ENCODE data around the gene STK32C.

The STK32C gene

GRCh38 chr10:132307823-132308586, at the start of gene STK32C:
Gene STK32C, minus strand, starts transcription at chr10:132307950. Its CDS starts 117 bp downstream, at chr10:132307833.
- peak; percentile 90 for DNase-seq (ENCODE audit: low spot score)

DNA sequence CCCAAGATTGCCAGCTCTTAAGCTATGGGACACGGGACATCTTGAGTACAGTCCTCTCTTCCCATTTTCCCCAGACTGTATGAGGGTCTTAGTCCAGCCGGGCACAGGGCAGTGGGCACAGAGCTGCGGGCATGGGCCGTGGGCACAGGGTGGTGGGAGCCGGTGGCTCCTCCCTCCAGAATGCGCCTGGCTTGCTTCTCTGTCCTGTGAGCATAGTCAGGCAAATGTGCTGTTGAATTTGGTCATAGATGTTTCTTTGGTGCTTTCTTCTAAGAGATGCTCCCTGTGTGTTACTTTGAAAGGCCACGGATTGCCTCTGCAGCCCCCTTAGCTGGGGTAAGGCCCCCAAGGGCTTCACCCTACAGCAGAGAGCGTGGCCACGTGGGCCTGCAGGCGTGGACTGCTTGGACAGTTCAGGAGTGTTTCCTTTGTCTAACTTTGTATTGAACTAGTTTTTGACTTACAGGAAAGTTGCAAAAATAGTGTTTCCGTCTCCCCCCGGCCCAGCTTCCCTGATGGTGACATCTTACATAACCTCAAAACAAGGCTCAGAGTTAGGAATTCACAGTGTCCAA, 49.0 kb upstream of the STK32C start:
- DNase-seq (ENCODE audit: low spot score), result no peak

GRCh38 chr10:132355754-132356153, 48.0 kb upstream of the STK32C start:
- no peak for DNase-seq (ENCODE audit: low spot score)

- no peak for DNase-seq (ENCODE audit: low spot score)
These were observed 47.5 kb upstream of the STK32C start for GRCh38 chr10:132355297-132355696.

- DNase-seq (ENCODE audit: low spot score), result no peak
These were observed 46.8 kb upstream of the STK32C start for GRCh38 chr10:132354356-132355094.

DNA sequence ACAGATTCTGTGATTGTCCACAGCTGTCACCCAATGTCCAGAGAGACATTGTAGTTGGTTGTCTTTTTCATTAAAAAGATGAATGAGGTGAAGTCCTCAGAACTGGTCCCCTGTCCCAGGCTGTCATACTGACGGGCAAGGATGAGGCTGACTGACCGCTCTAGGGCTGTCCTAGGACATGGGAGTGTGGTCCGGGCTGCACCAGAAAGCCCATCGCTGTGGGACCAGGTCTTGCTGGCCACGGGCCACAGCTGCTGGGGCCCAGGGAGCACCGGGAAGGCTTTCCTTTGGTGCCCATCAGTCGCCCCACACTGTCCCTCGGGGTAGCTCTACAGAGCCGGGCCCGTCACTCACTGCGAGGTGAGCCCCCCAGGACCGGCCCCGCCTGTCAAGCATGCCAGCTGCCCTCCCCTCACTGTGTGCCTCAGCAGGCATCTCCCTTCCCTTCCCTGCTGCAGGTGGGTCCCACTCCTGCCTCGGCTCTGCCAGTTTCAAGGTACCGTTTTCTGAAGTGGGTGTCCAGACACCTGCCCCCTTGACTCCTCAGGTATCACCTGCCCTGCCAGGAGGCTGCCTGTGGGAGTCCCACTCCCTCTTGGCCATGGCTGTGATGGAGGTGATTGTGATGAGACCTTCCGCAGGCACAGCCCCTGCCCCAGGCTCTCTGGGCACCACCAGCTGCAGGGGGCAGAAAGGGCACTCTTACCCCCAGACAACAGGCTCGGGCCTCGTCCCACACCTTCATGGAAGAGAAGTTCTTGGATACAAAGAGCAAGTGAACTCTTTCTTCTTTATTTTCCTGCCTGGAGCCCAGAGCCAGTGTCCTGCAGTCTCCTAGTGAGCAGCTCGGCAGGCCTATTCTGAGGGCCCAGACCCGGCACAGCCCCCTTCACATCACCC, 46.0 kb upstream of the STK32C start:
- DNase-seq (ENCODE audit: low spot score), result no peak

- DNase-seq (ENCODE audit: low spot score), result peak; percentile 46
These were observed 44.9 kb upstream of the STK32C start for GRCh38 chr10:132352462-132353308.

- no peak for DNase-seq (ENCODE audit: low spot score)
These were observed 43.9 kb upstream of the STK32C start for GRCh38 chr10:132351611-132352010.

DNA sequence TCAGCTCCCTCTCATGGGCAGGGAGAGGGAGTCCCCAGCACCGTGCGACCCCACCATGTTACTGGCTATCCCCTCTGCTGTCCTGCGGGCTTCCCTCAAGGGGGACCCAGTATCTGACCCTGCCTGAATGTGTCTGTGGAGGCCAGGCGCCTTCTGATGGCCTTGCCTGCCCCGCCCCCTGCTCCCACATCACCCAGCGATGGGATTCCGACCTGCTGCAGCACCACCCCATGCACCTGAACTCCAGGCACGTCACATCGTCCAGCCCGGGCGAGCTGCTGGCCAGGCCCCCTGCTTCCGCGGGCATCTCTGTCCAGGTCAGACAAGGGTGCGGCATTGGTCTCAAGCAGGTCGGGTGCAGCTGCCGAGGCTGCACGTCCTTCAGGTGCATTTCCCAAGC, 43.2 kb upstream of the STK32C start:
- DNase-seq (ENCODE audit: low spot score), result no peak

GRCh38 chr10:132350391-132350790, 42.6 kb upstream of the STK32C start:
- DNase-seq (ENCODE audit: low spot score), result no peak

DNA sequence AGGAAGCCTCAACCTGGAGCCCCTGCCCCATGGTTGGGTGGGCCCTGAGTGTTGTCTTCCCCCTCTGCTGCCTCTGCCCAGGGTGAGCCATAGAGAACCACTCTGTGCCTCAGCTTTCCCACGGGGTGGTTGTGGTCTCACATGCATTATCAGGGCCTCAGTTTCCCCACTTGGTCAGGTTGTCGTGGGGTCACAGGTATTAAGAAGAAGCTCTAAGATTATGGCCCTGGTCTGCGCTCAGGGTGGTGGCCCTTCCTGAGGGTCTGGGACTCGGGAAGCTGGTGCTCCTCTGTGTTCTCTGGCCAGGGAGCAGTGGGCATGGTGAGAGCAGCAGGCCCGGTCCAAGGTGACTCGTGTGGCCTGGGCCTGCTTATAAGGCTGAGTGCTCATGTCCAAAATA, 42.0 kb upstream of the STK32C start:
- DNase-seq (ENCODE audit: low spot score), result no peak

DNA sequence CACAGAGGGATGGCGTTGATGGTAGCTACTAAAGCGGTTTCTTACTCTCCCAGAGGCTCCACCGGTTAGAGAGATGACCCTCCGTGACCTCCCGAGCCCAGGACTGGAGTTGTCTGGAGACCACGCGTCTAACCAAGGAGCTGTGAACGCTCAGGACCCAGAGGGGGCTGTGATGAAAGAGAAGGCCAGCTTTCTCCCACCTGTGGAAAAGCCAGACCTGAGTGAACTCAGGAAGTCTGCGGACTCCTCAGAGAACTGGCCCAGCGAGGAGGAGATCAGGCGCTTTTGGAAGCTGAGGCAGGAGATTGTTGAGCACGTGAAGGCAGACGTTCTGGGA, 40.1 kb upstream of the STK32C start:
- no peak for DNase-seq (ENCODE audit: low spot score)

DNA sequence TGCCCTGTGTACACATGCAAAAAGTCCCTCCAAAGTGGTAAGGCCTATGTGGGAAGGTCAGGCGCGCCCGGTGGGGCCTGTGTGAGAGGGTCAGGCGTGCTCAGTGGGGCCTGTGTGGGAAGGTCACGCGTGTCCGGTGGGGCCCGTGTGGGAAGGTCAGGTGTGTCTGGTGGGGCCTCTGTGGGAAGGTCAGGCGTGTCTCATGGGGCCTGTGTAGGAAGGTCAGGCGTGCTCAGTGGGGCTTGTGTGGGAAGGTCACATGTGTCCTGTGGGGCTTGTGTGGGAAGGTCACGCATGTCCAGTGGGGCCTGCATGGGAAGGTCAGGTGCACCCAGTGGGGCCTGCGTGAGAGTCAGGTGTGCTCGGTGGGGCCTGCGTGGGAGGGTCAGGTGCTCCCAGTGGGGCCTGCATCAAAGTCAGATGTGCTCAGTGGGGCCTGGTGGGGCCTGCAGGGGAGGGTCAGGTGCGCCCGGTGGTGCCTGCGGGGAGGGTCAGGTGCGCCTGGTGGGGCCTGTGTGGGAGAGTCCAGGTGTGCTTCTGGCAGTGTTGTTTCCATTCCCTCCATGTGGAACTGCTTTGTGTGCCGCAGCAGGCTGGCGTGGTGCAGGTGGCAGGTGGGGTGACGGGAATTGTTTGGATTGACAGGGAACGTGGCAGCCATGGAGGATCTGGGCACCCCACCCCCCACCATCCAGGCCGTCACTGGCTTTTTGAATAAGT, 39.6 kb upstream of the STK32C start:
- no peak for DNase-seq (ENCODE audit: low spot score)

DNA sequence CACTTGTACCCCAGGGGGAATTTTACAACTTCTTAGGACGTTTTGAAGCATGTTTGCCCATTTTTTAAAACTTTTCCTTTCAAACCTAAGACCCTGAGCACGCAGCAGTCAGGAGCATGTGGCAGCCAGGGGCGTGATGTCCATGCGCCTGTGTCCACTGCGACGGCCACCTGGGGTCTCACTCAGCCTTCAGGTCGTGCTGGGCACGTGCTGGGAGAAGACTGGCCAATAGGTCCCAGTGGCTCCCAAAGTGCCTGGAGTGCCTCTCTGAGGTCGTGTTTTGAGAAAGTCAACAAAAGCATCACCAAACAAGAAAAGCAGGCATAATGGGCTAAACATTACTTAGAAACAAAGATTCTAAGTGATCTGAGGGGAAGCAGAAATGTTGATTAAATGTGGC, 39.1 kb upstream of the STK32C start:
- DNase-seq (ENCODE audit: low spot score), result no peak

DNA sequence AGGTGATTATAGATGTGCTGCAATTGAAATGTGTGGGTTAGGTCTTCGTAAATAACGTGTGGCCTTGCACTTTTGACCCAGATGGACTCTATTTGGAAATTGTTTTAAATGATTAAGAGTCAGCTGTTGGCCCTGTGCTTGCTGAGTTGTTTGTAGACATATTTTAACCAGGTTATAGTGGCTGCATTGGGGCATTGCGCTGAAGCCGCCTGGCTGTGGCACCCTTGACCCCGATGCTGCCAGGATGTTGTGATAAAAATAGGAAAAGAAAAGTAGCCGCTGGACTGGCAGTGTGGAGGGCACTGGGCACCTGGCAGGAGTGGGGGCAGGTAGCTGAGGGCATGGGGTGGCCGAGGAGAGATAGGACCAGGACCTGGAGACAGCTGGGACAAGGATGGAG, 37.6 kb upstream of the STK32C start:
- DNase-seq (ENCODE audit: low spot score), result no peak

GRCh38 chr10:132344386-132344785, 36.6 kb upstream of the STK32C start:
- no peak for DNase-seq (ENCODE audit: low spot score)

GRCh38 chr10:132342553-132342952, 34.8 kb upstream of the STK32C start:
- DNase-seq (ENCODE audit: low spot score), result no peak

DNA sequence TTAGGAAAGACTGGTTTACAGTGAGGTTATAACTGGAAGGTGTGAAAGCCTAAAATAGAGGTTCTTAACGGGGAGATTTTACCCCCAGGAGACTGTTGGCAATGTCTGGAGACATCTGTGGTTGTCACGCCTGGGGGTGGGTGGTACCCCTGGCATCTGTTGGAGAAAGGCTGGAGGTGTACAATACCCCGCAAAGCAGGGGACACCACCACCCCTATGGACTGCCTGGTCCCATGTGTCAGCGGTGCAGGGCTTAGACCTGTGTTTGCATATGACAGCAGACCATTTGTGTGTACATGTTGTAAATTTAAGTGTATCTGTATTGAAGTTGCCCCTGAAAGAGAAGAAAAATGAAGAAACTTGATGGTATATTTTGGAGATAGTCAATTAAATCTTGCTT, 34.0 kb upstream of the STK32C start:
- no peak for DNase-seq (ENCODE audit: low spot score)

DNA sequence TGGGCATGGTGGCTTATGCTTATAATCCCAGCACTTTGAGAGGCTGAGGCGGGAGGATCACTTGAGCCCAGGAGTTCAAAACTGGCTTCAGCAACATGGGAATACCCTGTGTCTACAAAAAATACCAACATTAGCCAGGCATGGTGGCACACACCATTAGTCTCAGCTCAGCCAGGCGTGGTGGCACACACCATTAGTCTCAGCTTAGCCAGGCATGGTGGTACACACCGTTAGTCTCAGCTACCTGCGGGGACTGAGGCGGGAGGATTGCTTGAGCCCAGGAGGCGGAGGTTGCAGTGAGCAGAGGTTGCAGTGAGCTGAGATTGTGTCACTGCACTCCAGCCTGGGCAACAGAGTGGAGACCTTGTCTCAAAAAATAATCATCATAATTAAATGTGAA, 33.3 kb upstream of the STK32C start:
- DNase-seq (ENCODE audit: low spot score), result no peak

DNA sequence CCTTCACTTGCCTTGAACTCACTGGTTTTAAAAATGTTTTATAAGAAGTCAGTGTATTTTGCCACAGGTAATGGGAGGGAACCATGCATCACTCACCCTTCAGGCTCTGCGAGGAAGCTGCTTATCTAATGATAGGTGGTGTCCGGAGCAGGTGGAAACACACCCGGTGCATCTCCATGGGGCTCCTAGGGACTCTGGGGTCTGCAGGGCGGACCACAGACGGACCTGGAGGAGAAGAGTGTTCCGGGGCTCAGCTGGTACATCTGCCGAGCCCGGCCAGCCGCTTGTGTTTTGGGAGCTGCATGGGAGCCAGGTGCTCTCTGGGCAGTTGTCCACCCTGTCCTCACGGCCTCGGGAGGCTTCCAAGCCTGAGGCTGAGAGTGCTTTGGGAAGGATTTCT, 31.5 kb upstream of the STK32C start:
- no peak for DNase-seq (ENCODE audit: low spot score)

- no peak for DNase-seq (ENCODE audit: low spot score)
These were observed 31.1 kb upstream of the STK32C start for GRCh38 chr10:132338876-132339275.

Measured in LoVo (cell line).